NCI-H128 (cell line): Measurements from ENCODE around the gene RFESD.
"Not testable (repeated sequence)": the region's sequence is repeated elsewhere in the genome, so short reads cannot be mapped to it uniquely, and the experiment has no call there.

Experiments used
- DNase-seq: peaks from one replicate; lab custom pipeline; 2025; ENCODE audit not compliant: unreplicated experiment; lab: John Stamatoyannopoulos, UW

RFESD gene

DNA sequence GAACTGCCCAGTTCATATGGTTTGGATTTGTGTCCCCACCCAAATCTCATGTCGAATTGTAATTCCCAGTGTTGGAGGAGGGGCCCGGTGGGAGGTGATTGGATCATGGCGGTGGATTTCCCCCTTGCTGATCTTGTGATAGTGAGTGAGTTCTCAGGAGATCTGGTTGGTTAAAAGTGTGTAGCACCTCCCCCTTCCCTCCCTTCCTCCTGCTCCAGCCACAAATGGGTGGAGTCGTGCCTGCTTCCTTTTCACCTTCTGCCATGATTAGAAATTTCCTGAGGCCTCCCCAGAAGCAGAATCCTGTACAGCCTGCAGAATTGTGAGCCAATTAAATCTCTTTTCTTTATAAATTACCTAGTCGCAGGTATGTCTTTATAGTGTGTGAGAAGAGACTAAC, 59.6 kb downstream of the RFESD start:
- not testable (repeated sequence) for DNase-seq

DNA sequence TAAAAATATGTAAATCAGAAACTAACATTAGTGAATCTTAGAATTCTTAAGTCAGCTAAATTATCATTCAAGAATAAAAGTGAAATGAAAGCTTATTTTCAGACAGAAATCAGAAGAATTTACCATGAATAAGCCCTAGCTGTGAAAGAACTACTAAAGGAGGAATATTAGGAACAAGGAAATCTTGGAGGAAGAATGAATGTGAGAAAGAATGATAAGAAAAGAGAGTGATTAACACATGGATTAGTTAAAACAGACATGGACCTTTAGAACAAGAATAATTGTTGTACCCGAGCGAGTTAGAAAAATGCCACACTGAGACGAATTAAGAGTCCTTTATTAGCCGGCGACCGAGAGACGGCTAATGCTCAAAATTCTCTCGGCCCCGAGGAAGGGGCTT, 60.5 kb downstream of the RFESD start:
- DNase-seq: no peak
